Heart left ventricle (tissue), 13 donors: ENCODE results near the gene LTA4H.

Source experiments
- CTCF ChIP-seq, 12 donors: fragments of 200-600 bp; sonication (generic) in 4 of 12; IDR thresholded peaks; one replicate each; pipeline versions ENCODE4 v1.5.0 to v1.8.0; 2018 to 2022; ENCODE audit warnings: antibody characterized with exemption in 12 of 12, mild to moderate bottlenecking in 5 of 12
- POLR2A ChIP-seq, 2 donors: fragments of 450-650 bp; IDR thresholded peaks; one replicate each; pipeline ENCODE4 v1.6.1; 2017; ENCODE audit warnings: antibody characterized with exemption in 2 of 2, mild to moderate bottlenecking in 2 of 2, moderate library complexity in 2 of 2
- donor health status: ischemic (EF 13 %, LVEDD 7.1; RV severe dilation, severe dysfunction).
- donor health status: DM: no; HTN: yes; CAD: no.
- donor health status: DM: no; HTN: no; CAD: no.
- donor health status: ischemic (EF 25% LVEDD 6.9; RV normal size, moderate dysfunction).
- donor health status: ischemic (EF 25% LVEDD 5.7; RV mildly dilated, moderate dysfunction).
- donor health status: ischemic (EF 35%, LVEDD 5.7; RV mildly dilated, moderate dysfunction).
- donor health status: nonischemic (EF 11% LVEDD 7.7; RV severe dilation, severe dysfunction).
- donor health status: DM: yes; HTN: yes; CAD: no.
- donor health status: PGD.
- donor health status: ischemic (EF 29% LVEDD 5.4; RV normal size, mild dysfunction).
- donor health status: nonischemic (EF 23%, LVEDD 6.1; RV moderate dilation, normal function).

GRCh38 chr12:96053476-96054243 is 18.3 kb upstream of the LTA4H start:
- TF ChIP-seq CTCF (IDR thresholded peaks at IDR 0.05) (no peak), POLR2A (IDR thresholded peaks at IDR 0.05) (no peak)
